ENCODE data around the gene ZBTB7A.
A peak's percentile ranks its signal among the peaks of the same experiment; 100 is the strongest.

The ZBTB7A gene

GRCh38 chr19:4094761-4095487, 28.2 kb upstream of the ZBTB7A start:
- no peak for DNase-seq (ENCODE audit: low read depth, low spot score)
- no peak overlapping the region for H3K27ac ChIP-seq

GRCh38 chr19:4094291-4094690, 27.6 kb upstream of the ZBTB7A start:
- DNase-seq (ENCODE audit: low read depth, low spot score): no peak
- H3K27ac ChIP-seq: no peak overlapping the region

DNA sequence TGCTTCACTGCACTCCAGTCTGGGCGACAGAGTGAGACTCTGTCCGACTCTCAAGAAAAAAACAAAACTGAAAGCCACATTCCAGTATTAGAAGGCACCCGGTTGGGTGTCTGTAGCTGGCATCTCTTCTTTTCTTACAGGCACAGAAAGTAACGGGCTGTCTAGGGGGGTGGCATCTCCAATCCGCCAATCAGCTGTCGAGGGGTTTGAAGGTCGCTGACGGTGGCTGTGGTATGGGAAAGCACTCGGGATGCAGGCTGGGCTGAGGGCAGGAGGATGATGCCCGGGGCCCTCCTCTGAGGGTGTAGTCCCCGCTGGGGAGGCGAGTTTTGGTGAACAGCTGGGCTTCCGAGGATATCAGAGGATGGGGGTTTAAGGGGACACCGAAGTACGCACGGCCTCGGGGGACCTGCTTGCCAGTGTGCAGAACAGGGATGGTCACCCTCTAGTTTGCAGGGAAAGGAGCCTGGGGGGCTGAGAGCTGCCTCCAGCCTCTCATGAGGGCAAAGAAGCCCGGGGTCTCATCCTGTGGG, 27.0 kb upstream of the ZBTB7A start:
- DNase-seq (ENCODE audit: low read depth, low spot score): no peak

GRCh38 chr19:4090356-4091220, 23.9 kb upstream of the ZBTB7A start:
- no peak overlapping the region for H3K27ac ChIP-seq
- DNase-seq (ENCODE audit: low read depth, low spot score): no peak

More for the DNA sequence above, 27.0 kb upstream of the ZBTB7A start:
- no peak overlapping the region for H3K27ac ChIP-seq

DNA sequence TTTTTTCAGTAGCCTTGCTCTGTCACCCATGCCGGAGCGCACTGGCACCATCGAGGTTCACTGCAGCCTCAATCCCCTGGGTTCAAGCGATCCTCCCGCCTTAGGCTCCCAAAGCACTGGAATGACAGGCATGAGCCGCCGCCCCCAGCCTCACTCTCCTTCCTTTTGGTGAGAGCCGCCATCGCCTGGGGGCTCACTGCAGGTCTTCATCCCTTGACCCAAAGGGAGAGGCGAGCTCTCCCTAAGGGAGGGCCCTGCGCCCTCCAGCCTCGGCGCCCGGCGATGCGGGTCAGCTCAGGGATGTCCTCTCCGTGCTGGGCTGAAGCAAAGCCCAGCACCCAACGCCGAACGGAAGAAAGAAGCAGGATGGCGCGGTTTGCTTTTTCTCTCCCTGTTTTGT, 23.2 kb upstream of the ZBTB7A start:
- H3K27ac ChIP-seq: no peak overlapping the region
- DNase-seq (ENCODE audit: low read depth, low spot score): no peak

GRCh38 chr19:4089400-4089908, 22.8 kb upstream of the ZBTB7A start:
- H3K27ac ChIP-seq: no peak overlapping the region
- DNase-seq (ENCODE audit: low read depth, low spot score): no peak

DNA sequence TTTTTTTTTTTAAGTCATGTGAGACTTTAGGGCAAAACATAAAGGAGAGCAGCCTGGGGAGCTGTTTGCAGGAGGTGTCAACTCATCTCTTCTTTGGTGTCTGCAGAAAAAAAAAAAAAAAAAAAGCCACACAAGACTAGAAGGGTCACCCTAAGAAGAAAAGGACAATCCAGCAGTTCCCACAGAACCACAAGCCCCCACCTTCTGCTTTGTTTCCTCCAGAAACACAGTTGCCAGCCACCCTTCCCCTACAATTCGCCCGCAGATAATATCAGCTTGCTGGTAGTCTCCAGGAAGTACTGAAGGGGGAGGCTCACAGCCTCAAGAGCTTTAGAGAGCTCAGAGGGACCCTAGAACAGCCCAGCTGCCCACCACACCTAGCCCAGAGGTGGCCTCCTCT, 22.3 kb upstream of the ZBTB7A start:
- H3K27ac ChIP-seq: no peak overlapping the region
- DNase-seq (ENCODE audit: low read depth, low spot score): no peak

GRCh38 chr19:4087787-4088679, 21.3 kb upstream of the ZBTB7A start:
- no peak overlapping the region for H3K27ac ChIP-seq
- DNase-seq (ENCODE audit: low read depth, low spot score): no peak

DNA sequence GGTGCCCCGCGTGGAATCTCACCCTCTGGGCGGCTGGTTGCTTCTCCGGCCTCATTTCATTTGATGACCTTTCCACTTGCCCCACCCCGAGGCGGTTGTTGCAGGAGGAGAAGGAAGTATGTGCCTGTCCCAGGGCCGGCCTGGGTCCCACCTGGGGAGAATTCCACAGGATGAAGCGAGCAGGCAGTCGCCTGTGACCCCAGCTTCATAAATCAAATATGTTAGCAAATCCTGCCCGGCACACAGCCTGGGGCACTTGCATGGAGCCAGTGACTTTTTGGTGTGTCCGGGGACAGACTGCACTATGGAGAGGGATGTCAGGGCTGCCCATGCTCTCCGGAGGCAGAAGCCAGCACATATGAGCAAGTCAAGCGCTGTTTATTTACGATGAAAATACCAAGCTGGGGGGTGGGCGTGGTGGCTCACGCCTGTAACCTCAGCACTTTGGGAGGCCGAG, 19.7 kb upstream of the ZBTB7A start:
- H3K27ac ChIP-seq: no peak overlapping the region
- DNase-seq (ENCODE audit: low read depth, low spot score): no peak

GRCh38 chr19:4084547-4084877, 17.8 kb upstream of the ZBTB7A start:
- DNase-seq (ENCODE audit: low read depth, low spot score): no peak
- peak overlapping the region; percentile 10 for H3K27ac ChIP-seq

DNA sequence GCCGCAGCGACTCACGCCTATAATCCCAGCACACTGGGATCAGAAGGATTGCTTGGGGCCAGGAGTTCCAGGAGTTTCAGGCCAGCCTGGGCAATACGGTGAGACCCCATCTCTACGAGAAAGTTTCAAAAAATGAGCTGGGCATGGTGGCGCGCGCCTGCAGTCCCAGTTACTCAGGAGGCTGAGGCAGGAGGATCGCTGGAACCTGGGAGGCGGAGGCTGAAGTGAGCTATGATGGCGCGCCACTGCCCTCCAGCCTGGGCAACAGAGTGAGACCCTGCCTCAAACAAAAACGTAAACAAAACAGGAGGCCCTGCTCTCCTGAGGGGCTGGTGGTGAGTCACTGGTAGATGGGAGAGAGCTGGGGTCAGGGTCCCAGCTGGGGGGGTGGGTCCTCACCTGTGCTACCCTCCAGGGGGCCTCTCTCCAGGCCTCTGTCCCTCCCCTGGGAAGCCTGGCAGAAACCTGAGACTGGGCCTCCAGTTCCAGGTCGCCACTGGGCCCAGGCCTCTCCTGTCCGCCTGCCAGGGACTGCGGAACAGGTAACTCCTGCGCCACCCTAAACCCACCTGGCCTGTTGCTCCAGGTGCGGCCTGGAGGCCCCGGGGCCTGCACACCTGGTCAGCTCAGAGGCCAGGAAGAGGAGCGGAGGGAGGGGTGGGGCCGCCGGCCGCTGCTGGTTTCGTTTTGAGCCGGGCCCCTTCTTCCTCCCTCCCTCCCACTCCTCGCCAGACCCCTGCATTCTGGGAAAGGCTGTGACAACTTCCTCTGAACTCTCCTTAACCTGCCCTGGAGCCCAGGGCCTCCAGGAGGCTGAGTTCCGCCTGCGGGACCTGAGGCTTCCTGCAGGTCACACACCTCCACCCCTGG, 17.2 kb upstream of the ZBTB7A start:
- DNase-seq (ENCODE audit: low read depth, low spot score): no peak
- H3K27ac ChIP-seq: peak overlapping the region; percentile 10

DNA sequence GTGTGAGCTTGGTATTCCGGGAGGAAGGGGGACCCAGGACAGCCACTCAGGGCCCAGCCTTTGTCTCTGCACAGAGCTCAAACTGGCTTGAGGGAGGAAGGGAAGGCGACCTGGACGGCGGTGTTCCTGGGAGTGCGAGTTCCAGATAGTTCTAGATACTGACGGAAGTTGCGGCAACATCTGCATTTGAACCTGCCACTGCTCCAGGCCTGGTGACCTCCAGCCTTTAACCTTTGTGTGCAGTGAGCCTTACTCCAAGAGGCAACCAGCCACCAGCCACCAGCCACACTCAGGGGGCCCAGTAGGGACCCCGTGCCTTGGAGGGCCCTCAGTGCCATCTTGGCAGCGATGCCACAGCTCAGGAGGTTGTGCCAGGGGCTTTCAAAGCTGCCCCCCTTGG, 15.5 kb upstream of the ZBTB7A start:
- DNase-seq (ENCODE audit: low read depth, low spot score): no peak
- H3K27ac ChIP-seq: no peak overlapping the region

DNA sequence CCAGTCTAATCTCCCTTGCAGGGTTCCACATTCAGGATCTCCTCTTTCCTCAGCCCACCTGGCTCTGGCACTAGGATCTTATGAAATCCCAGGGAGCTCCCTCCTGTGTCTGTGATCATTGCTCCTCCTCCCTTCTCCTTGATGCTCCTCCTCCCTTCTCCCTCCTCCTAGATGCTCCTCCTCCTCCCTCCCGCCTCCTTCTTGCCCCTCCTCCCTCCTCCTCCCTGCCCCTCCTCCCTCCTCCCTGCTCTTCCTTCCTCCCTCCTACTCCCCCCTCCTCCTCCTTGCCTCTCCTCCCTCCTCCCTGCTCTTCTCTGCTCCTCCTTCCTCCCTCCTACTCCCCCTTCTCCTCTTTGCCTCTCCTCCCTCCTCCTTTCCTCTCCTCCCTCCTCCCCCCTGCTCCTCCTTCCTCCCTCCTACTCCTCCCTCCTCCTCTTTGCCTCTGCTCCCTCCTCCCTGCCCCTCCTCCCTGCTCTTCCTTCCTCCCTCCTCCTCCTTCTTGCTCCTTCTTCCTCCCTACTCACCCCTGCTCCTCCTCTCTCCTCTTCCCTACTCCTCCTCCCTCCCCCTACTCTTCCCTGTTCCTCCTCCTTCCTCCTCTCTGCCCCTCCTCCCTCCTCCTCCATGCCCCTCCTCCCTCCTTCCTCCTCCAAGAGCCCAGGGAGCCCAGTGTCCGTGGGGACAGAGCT, 14.9 kb upstream of the ZBTB7A start:
- no peak overlapping the region for H3K27ac ChIP-seq
- no peak for DNase-seq (ENCODE audit: low read depth, low spot score)

DNA sequence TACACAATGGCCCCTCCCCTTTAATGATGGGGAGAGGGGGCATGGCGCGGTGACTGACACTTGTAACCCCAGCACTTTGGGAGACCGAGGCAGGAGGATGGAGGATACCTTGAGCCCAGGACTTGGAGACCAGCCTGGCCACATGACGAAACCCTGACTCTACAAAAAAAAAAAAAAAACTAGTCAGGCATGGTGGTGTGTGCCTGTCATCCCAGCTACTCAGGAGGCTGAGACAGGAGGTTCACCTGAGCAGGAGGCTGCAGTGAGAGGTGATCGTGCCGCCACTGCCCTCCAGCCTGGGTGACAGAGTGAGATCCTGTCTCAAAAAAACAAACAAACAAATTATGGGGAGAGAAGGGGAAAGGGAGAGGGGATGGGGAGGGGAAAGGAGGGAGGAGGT, 13.8 kb upstream of the ZBTB7A start:
- H3K27ac ChIP-seq: no peak overlapping the region
- DNase-seq (ENCODE audit: low read depth, low spot score): no peak

GRCh38 chr19:4077800-4078684, 11.3 kb upstream of the ZBTB7A start:
- H3K27ac ChIP-seq: no peak overlapping the region
- DNase-seq (ENCODE audit: low read depth, low spot score): no peak

- no peak overlapping the region for H3K27ac ChIP-seq
- DNase-seq (ENCODE audit: low read depth, low spot score): no peak
Observed at GRCh38 chr19:4077007-4077374, 10.3 kb upstream of the ZBTB7A start.

DNA sequence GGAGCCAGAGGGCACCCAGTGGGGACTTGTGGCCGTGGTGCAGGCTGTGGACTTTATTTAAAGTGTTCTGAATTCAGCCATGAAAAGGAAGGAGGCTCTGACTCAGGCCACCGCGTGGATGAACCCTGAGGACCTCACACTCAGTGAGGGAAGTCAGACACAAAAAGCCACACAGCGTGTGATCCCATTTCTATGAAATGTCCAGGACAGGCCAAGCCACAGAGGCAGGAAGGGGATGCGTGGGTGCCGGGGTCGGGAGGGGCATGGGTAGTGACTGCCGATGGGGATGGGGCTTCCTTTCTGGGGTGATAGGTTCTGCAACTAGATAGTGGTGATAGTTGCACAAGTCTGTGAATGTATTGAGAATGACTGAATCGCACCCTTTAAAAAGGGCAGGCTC, 8.7 kb upstream of the ZBTB7A start:
- no peak for DNase-seq (ENCODE audit: low read depth, low spot score)
- no peak overlapping the region for H3K27ac ChIP-seq

DNA sequence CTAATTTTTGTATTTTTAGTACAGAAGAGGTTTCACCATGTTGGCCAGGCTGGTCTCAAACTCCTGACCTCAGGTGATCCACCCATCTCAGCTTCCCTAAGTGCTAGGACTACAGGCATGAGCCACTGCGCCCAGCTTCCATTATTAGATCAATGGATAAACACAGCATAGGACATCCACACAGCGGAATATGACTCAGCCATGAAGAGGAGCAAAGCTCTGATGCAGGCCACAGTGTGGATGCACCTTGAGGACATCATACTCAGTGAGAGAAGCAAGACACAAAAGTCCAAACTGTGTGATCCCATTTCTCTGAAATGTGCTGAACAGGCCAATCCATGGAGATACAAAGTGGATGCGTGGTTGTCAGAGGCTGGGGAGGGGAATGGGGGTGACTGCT, 4.9 kb upstream of the ZBTB7A start:
- no peak for DNase-seq (ENCODE audit: low read depth, low spot score)
- no peak overlapping the region for H3K27ac ChIP-seq

Measured in epithelial cell of prostate (primary cell).